T-helper 2 cell treated with Interferon-gamma antibody and Interleukin-4, amounts not matched to agents 5 μg/mL and 100 μg/mL, for 36 hours (primary cell): ENCODE results near the gene SEPSECS.
A peak's percentile ranks its signal among the peaks of the same experiment; 100 is the strongest.

ENCODE experiments used
- DNase-seq: peaks from one replicate; pipeline ENCODE4 v3.0.0; 2021; ENCODE audit warnings: low spot score
- H3K27ac Mint-ChIP-seq: one replicate; pipeline ENCODE4 v1.8.0; 2021; ENCODE audit warnings: mild to moderate bottlenecking, mixed read lengths
- H3K27me3 Mint-ChIP-seq: one replicate; pipeline ENCODE4 v1.8.0; 2021; ENCODE audit warnings: low read depth, mixed read lengths
- H3K36me3 Mint-ChIP-seq: one replicate; pipeline ENCODE4 v1.8.0; 2021; ENCODE audit warnings: low read depth, mixed read lengths
- H3K4me1 Mint-ChIP-seq: one replicate; pipeline ENCODE4 v1.8.0; 2021; ENCODE audit warnings: low read depth, mixed read lengths
- H3K4me3 Mint-ChIP-seq: one replicate; pipeline ENCODE4 v1.8.0; 2022; ENCODE audit warnings: mild to moderate bottlenecking, moderate library complexity, mixed read lengths
- H3K9me3 Mint-ChIP-seq: one replicate; pipeline ENCODE4 v1.8.0; 2021; ENCODE audit warnings: mixed read lengths

Gene SEPSECS

DNA sequence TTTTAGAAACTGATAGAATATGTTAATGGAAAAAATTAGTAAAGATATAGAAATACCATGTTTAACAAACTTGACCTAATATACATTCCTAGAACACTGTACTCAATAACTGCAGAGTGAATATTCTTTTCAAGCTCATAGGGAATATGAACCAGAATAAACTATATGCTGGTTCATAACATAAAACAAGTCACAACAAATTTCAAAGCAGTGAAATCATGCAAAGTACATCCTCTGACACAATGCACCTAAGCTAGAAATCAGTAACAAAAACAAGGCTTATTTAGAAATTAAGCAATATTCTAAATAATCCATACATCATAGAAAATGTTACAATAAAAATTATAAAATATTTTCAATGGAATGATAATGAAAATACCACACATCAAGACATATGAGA is 9.2 kb upstream of the SEPSECS start:
- H3K36me3 Mint-ChIP-seq, result peaks cover 31% of the 10 kb centered on the region
- H3K27me3 Mint-ChIP-seq, result no peaks in the 10 kb centered on the region
- no peaks in the 10 kb centered on the region for H3K9me3 Mint-ChIP-seq
- no peak for DNase-seq
- no peak overlapping the region for H3K4me3 Mint-ChIP-seq
- H3K27ac Mint-ChIP-seq, result no peak overlapping the region
- peaks cover 6% of the 10 kb centered on the region for H3K4me1 Mint-ChIP-seq

DNA sequence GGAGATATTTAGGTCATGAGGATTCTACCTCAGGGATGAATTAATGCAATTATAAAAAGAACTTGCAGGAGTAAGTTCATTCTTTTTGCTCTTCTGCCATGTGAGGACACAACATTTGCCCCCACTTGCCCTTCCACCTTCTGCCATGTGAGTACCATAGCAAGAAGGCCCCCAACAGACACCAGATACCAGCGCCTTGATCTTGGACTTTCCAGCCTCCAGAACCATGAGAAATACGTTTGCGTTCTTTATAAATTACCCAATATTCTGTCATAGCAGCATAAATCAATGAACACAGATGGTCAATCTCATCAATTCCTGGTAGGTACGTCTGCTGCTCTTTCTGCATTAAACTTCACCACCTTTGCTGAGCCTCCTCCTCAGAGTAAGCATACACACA is 5.7 kb upstream of the SEPSECS start:
- no peak for DNase-seq
- Mint-ChIP-seq H3K9me3 (no peaks in the 10 kb centered on the region), H3K27me3 (no peaks in the 10 kb centered on the region), H3K36me3 (peaks cover 30% of the 10 kb centered on the region), H3K4me3 (no peak overlapping the region), H3K27ac (no peak overlapping the region), H3K4me1 (peaks cover 24% of the 10 kb centered on the region)

DNA sequence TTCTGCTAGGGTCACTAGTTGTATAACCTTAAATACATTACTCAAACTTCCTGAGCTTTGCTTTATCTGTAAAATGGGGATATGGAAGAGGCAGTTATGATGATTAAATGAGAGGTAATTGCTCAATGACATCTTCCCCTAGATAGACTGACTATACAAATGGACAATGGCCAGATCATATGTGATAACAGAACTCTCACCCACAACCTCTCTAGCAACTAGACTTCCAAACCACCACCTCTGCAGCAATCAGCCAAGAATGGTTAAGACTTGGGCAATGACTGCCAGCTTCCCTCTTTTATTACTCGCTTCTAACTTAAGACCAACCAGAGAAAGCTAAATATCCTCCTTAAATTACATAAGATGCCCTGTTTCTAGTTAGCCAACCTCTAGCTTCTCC is 2.9 kb upstream of the SEPSECS start:
- Mint-ChIP-seq H3K9me3 (no peaks in the 10 kb centered on the region), H3K4me1 (peaks cover 31% of the 10 kb centered on the region), H3K27ac (no peak overlapping the region), H3K27me3 (no peaks in the 10 kb centered on the region), H3K36me3 (peaks cover 39% of the 10 kb centered on the region), H3K4me3 (no peak overlapping the region)
- no peak for DNase-seq

DNA sequence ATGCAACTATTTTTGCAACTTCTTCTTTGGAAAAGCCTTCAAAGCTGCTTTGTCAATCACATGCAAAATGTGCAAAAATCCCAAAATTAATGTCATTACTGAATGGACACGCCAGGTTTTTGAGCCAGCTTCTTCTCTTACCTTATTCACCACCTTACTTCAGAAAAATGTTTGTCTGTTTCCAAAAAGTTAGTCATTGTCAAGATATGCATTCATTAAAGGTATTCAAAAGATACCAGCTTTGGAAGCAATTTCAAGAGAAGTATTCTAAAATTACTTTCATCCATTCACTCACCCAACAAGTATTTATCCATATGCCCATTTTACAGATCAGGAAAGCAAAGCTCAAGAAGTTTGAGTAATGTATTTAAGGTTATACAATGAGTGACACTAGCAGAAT is 2.3 kb upstream of the SEPSECS start:
- H3K9me3 Mint-ChIP-seq, result no peaks in the 10 kb centered on the region
- no peak overlapping the region for H3K27ac Mint-ChIP-seq
- H3K36me3 Mint-ChIP-seq, result peaks cover 39% of the 10 kb centered on the region
- DNase-seq, result no peak
- H3K4me3 Mint-ChIP-seq, result peak overlapping the region; percentile 10
- H3K27me3 Mint-ChIP-seq, result no peaks in the 10 kb centered on the region
- H3K4me1 Mint-ChIP-seq, result peaks cover 33% of the 10 kb centered on the region

DNA sequence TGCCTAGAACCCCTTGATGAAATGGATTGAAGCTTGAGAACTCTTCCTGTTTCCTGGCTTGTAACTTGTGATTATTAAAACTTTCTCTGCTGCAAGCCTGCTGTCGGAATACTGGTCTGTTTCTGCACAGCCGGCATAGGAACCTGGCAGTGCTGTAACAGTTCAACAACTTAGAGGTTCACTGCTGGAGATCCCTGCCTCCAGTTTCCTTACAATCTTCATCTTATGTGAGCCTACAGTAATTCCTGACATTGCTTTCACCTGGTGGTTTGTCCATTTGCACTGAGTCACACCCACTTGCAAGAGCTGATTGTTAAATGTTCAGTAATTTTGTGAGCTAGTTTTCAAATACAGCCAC is 1.3 kb upstream of the SEPSECS start:
- H3K4me3 Mint-ChIP-seq, result peak overlapping the region; percentile 96
- peaks cover 33% of the 10 kb centered on the region for H3K4me1 Mint-ChIP-seq
- no peak for DNase-seq
- H3K9me3 Mint-ChIP-seq, result no peaks in the 10 kb centered on the region
- H3K27me3 Mint-ChIP-seq, result no peaks in the 10 kb centered on the region
- peak overlapping the region; percentile 97 for H3K27ac Mint-ChIP-seq
- peaks cover 36% of the 10 kb centered on the region for H3K36me3 Mint-ChIP-seq

DNA sequence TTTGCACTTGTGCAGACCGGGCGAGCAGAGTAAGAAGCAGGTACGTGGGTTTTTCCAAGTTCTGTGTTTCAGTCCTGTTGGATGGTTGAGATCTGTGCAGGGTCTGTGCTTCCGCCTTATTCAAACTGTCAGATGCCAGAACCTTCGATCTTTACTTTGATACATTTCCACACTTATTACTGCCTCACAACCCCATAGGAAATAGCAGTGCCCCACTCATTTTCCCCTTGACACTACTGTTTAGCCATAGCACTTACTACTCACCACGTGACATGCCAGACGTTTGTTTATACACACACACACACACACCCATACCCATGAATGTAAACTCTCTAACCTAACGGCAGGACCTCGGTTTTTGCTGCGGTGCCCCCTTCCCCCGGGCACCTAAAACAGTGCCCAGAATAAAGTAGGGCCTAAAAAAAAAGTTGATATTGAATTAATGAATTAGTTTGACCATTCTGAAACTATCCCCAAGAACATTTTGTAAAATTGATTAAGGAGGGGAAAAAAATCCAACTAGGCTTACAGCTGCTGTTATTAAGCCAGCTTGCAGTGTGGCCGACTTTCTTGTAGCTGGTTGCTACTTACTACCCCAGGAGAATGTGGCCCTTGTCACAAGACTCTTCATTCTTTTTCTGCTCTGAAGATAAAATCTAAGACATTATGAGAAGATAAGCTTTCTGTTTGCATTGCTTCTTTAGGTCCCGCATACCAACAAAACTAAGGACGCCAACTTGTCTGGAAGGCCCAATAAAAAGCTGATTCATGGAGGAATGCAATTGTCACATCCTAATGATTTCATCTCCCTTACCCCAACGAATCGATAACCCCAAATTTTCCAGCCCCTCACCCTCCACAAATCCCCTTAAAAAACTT is 704 bp upstream of the SEPSECS start:
- peaks cover 30% of the 10 kb centered on the region for H3K36me3 Mint-ChIP-seq
- H3K4me3 Mint-ChIP-seq, result peak overlapping the region; percentile 96
- peaks cover 30% of the 10 kb centered on the region for H3K4me1 Mint-ChIP-seq
- peak overlapping the region; percentile 97 for H3K27ac Mint-ChIP-seq
- no peaks in the 10 kb centered on the region for H3K27me3 Mint-ChIP-seq
- H3K9me3 Mint-ChIP-seq, result no peaks in the 10 kb centered on the region
- no peak for DNase-seq

DNA sequence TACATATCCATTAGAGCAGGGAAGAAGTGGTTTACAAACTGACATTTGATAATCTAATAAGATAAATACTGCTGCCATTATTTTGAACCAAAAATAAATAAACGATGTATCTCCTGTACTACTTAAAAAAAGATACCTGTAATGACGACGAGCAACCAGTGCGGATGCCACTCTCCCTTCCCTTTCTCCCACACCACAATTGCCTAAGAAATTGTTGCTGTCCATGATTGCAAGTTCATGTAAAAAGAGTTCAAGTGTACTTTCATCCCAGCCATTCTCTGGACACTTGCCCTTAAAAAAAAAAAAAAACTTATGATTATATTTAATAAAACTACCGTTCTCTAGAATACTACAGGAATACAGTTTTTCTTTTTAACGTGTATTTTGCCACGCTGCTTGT is 1.4 kb downstream of the SEPSECS start:
- Mint-ChIP-seq H3K36me3 (peaks cover 26% of the 10 kb centered on the region), H3K27me3 (no peaks in the 10 kb centered on the region), H3K9me3 (no peaks in the 10 kb centered on the region), H3K27ac (peak overlapping the region; percentile 97), H3K4me3 (peak overlapping the region; percentile 96), H3K4me1 (peaks cover 29% of the 10 kb centered on the region)
- DNase-seq, result no peak

DNA sequence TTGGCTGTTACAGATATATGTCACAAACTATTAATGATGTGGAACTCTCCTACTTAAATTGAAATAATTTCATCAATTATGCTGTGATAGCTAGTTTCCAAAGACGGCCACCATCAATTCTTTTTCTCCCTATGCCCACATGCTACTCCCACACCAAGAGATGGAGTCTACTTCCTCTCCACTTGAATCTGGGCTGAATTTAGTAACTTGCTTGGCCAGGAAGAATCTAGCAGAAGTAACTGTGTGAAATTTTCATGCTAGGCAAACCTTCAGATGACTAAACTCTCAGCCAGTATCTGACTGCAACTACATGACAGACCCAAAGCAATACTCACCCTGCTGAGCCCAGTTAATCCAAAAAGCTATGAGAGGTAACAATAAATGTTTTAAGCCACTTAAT is 3.2 kb downstream of the SEPSECS start:
- H3K9me3 Mint-ChIP-seq, result no peaks in the 10 kb centered on the region
- no peak for DNase-seq
- no peaks in the 10 kb centered on the region for H3K27me3 Mint-ChIP-seq
- H3K4me3 Mint-ChIP-seq, result no peak overlapping the region
- no peak overlapping the region for H3K27ac Mint-ChIP-seq
- peaks cover 21% of the 10 kb centered on the region for H3K36me3 Mint-ChIP-seq
- H3K4me1 Mint-ChIP-seq, result peaks cover 17% of the 10 kb centered on the region

DNA sequence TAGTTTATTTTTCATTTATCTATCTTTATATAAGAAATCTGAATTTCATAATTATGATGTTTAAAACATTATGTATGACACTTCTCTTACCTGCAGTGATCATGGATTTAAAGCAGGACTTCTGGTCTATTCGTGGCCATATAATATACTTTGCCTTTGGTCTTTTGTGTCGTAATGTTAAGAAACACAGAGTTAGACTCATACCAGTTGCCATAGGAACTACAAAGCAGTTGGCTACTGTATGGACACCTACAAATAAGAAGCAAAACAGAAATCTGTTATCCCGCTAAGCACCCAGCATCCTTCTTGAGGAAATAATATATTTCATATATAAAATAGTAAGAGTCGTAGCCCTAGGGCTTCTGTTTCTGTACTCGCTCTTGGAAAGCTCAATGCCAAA is 4.3 kb downstream of the SEPSECS start:
- Mint-ChIP-seq H3K9me3 (no peaks in the 10 kb centered on the region), H3K27ac (no peak overlapping the region), H3K4me3 (no peak overlapping the region), H3K27me3 (no peaks in the 10 kb centered on the region), H3K4me1 (peaks cover 10% of the 10 kb centered on the region), H3K36me3 (peaks cover 17% of the 10 kb centered on the region)
- DNase-seq, result no peak

DNA sequence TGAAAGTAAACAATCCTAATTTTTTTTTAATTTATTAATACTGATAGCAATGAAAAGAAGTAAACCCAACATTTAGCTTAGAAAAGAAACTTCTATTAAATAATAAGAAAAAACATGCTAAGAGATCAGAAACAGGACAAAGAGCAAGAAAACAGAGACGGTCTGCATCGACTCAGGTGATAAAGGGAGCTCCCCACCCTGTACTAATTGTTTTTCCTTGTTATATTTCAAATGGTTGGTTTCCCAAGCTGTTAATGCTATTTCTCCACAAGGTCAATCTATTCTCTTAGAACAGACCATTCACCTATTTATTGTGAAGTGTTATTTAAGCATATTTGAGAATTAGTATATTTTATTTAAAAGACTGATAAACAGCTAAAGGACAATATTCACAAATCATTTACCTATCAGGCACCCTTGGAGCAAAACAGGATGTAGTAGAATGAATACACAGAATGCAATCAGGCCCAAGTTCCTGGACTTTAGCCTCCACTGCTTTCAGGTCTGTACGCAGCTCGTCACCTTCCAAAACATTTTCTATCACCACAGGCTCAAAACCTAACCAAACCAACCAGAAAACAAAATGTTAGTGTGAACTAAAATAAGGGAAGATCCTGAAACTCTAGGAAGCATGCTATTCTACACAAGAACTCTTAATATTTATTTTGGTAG is 5.5 kb downstream of the SEPSECS start:
- H3K4me1 Mint-ChIP-seq, result peaks cover 10% of the 10 kb centered on the region
- no peak for DNase-seq
- no peak overlapping the region for H3K27ac Mint-ChIP-seq
- no peaks in the 10 kb centered on the region for H3K9me3 Mint-ChIP-seq
- peaks cover 18% of the 10 kb centered on the region for H3K36me3 Mint-ChIP-seq
- H3K27me3 Mint-ChIP-seq, result no peaks in the 10 kb centered on the region
- no peak overlapping the region for H3K4me3 Mint-ChIP-seq

DNA sequence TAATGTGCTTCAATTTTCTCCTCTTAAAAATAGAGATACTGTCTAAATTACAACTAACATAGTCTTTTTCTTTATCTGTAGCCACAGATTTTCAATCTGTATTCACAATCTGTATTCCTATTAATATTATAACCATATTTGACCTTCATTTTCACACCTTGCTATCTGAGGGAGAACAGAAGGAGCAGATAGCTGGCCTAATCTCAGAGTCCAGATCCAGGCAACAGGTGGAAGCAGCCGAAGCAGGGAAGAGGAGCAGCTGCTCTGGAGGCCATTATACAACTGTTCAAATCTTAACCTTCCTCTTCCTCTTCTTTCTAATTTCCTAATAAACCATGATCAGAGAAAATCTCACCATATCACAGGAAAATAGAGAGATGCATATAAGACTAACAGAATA is 14.2 kb downstream of the SEPSECS start:
- H3K4me3 Mint-ChIP-seq, result no peak overlapping the region
- H3K9me3 Mint-ChIP-seq, result no peaks in the 10 kb centered on the region
- DNase-seq, result no peak
- H3K27me3 Mint-ChIP-seq, result no peaks in the 10 kb centered on the region
- no peak overlapping the region for H3K27ac Mint-ChIP-seq
- H3K4me1 Mint-ChIP-seq, result no peaks in the 10 kb centered on the region
- peaks cover 17% of the 10 kb centered on the region for H3K36me3 Mint-ChIP-seq

DNA sequence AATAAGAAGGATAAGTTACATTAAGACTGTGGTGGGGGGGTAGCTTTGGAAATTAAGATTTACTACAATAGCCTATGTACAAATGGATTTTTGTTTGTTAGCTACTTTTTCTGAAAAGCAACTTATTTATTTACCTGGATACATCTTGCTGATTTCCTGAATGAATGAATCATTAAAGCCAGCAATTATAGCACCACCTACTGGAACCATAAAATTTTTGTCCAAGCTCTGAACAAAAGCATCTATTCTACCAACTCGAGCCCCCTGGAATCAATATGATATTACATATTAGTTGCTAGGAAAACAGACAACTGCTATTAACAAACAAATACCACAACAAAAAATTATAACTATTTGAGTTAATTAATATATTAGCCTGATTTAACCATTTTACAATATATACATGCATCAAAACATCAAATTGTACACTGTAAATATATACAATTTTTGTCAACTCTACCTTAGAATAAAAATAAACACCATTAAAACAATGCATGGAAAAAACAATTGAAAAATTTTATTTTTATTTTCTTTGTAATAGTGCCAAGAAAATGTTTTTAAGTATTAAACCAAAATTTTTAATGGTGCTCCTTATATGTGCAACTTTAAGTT is 15.3 kb downstream of the SEPSECS start:
- Mint-ChIP-seq H3K4me1 (no peaks in the 10 kb centered on the region), H3K36me3 (peaks cover 12% of the 10 kb centered on the region), H3K9me3 (no peaks in the 10 kb centered on the region), H3K27ac (no peak overlapping the region), H3K4me3 (no peak overlapping the region), H3K27me3 (no peaks in the 10 kb centered on the region)
- no peak for DNase-seq

DNA sequence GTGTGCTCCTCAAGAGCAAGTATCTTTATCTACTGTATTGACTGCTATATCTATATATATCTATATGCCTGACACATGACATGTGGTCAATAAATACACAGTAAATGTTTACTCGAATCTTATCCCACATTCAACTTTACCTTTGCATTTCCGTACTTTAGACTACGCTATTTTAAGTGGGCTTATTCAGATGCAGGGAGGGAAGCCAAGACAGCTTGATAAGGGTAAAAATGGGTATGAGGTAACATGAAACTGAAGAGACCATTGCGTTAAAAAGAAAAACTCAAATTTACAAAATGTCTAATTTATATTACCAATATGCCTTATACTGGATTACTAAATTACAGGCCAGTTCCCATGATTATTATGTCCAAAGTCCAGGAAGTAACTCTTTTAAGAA is 17.8 kb downstream of the SEPSECS start:
- no peak overlapping the region for H3K4me3 Mint-ChIP-seq
- H3K27me3 Mint-ChIP-seq, result no peaks in the 10 kb centered on the region
- no peak overlapping the region for H3K27ac Mint-ChIP-seq
- H3K36me3 Mint-ChIP-seq, result peaks cover 23% of the 10 kb centered on the region
- peaks cover 3% of the 10 kb centered on the region for H3K9me3 Mint-ChIP-seq
- no peak for DNase-seq
- H3K4me1 Mint-ChIP-seq, result no peaks in the 10 kb centered on the region

DNA sequence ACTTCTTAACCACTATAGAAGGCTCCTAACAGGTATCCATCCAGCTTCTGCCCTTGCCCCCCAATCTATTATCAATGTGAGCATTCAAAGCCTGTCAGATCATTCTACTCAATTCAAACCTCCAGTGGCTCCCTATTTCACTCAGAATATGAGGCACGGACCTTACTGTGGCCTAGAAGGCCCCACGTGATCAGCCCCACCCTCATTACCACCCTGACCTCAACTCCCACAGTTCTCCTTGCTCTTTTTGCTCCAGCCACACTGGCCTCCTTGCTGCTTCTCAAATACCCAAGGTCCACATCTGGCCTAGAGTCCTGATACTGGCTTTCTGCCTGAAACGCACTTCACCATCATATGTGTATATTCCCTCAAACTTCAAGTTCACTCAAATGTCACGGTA is 18.7 kb downstream of the SEPSECS start:
- Mint-ChIP-seq H3K27me3 (no peaks in the 10 kb centered on the region), H3K4me1 (peaks cover 7% of the 10 kb centered on the region), H3K36me3 (peaks cover 32% of the 10 kb centered on the region), H3K27ac (no peak overlapping the region), H3K9me3 (peaks cover 12% of the 10 kb centered on the region), H3K4me3 (no peak overlapping the region)
- DNase-seq, result no peak
